ENCODE data around the gene BET1L. TPM values are rescaled to one million over a fixed set of nuclear protein-coding genes. Genes with fewer than 3 reads are reported as not detected.

BET1L gene
- total RNA-seq: 11.1 and 15.3 TPM in 2 replicates

DNA sequence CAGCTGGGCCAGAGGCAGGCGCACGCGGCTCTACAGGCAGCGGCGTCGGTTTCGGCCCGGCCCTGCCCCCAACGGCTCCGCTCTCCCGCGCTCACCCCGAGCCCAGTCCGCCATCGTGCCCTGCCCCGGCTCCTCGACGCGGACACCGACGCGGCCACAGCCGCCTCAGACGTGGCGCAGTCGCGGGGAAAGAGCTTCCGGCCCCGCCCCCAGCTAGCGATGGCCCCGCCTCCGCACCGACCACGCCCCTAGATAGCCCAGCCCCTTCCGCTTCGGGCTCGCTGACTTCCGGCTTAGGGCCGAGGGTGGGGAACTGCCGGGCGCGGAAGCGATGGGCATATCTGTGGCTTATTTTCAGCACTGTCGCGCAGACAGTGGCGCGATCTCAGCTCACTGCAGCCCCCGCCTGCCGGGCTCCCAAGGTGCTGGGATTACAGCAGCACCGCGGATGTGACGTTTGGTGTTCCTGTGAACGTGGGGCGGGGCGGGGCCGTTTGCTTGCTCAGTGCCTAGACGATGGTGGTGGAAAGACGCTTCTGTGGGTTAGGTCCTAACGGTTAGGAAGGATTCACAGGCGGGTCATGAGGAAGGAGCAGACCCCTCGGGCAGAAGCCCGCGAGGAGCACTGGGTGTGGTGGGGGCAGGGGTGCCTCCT is at the start of gene BET1L, which contains the start of gene RIC8A:
Gene BET1L (minus strand): TSS at position 192 of the 655 bp plus-strand sequence. CDS start 78 bp downstream, at position 114.
Gene RIC8A (plus strand): TSS at position 501 of the 655 bp plus-strand sequence. CDS start 1,147 bp downstream, outside the sequence.

GRCh38 chr11:236774-237767 is 29.9 kb upstream of the BET1L start, which contains the start of gene PSMD13:
Gene PSMD13 (plus strand): TSS chr11:236976. CDS start chr11:237050, 74 bp downstream.

GRCh38 chr11:235997-236773 is 29.0 kb upstream of the BET1L start, which contains the start of gene SIRT3:
Gene SIRT3 (minus strand): TSS chr11:236342. CDS start chr11:236328, 14 bp downstream.

GRCh38 chr11:192674-193128 is 14.5 kb downstream of the BET1L start, which contains the start of gene SCGB1C1:
Gene SCGB1C1 (plus strand): TSS chr11:193078. CDS start chr11:193100, 22 bp downstream.

Other genes starting within 250 kb of the BET1L start
- not detected in 2 replicates for gene SCGB1C1, start 14.3 kb downstream of the BET1L start, total RNA-seq
- 102 and 143 TPM in 2 replicates for gene RIC8A, start 309 bp upstream of the BET1L start, total RNA-seq
- 9.2 TPM in 2 replicates for gene SIRT3, start 28.9 kb upstream of the BET1L start, total RNA-seq
- gene PSMD13, start 29.6 kb upstream of the BET1L start, total RNA-seq: 163 and 176 TPM in 2 replicates
- gene NLRP6, start 71.0 kb upstream of the BET1L start, total RNA-seq: not detected in 2 replicates
- gene PGGHG, start 81.7 kb upstream of the BET1L start, total RNA-seq: 10.0 and 10.5 TPM in 2 replicates
- not detected in 2 replicates for gene IFITM5, start 92.1 kb upstream of the BET1L start, total RNA-seq
- 29.4 and 39.2 TPM in 2 replicates for gene IFITM2, start 100.4 kb upstream of the BET1L start, total RNA-seq
- gene IFITM1, start 106.6 kb upstream of the BET1L start, total RNA-seq: 0.09 and 0.65 TPM in 2 replicates
- gene IFITM3, start 113.5 kb upstream of the BET1L start, total RNA-seq: 33.5 and 44.5 TPM in 2 replicates
- 0.09 and 1.4 TPM in 2 replicates for gene B4GALNT4, start 162.1 kb upstream of the BET1L start, total RNA-seq
- 0.11 and 0.26 TPM in 2 replicates for gene PKP3, start 186.8 kb upstream of the BET1L start, total RNA-seq
- gene SIGIRR, start 207.6 kb upstream of the BET1L start, total RNA-seq: 32.7 and 35.2 TPM in 2 replicates
- gene ANO9, start 234.6 kb upstream of the BET1L start, total RNA-seq: 0.69 and 0.76 TPM in 2 replicates
- 31.1 TPM in 2 replicates for gene PTDSS2, start 242.9 kb upstream of the BET1L start, total RNA-seq